ENCODE data around the gene ADAT1. TPM values are rescaled to one million over a fixed set of nuclear protein-coding genes. Genes with fewer than 3 reads are reported as not detected.
A peak's percentile ranks its signal among the peaks of the same experiment; 100 is the strongest.

ADAT1 gene
- total and polyA plus RNA-seq, 2 of the 13 experiments (the other 11 are each of a cell fraction or from before 2014, with no cell fraction given): 18.4 to 40.8 TPM

DNA sequence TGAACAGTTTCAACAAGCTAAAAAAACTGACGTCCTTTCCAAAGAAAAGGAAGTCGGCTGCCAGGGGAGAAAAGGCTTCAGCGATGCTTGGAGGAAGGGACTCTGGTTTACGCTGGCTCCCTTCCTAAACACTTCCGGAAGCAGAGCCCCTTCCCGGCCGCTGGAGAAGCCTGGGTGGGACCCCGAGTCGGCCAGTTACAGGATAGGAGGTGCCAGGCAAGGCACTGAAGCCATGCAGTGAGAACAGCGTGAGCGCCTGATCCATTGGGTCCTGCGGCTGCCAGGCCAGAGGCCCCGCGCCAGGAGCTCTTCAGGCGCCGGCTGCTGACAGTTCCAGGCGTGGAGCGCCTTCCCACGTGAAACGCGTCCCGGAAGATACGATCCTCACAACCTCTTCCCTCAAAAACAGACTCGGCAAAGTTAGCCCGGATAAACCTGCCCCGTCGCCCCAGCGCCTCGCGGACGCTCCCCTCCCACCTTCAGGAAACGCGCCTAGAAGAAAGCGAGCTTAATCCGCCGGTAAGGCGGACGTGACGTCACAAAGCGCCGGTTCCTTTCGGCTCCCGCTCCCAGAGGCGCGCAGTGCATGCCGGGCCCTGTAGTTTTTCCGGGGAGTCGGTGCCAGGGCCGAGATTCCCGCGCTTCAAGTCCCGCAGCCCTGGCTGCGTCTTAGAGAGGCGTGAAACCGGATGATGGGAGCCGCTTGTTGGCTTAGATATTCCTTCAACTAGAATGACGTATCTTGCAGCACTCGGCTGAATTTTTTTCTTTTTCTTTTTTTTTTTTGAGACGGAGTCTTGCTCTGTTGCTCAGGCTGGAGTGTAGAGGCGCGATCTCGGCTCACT lies at the start of gene ADAT1 (continued):
- TF ChIP-seq ZNF33B (CRISPR knock-in tag; IDR thresholded peaks at IDR 0.05) (no peak), ARNT (IDR thresholded peaks at IDR 0.05) (no peak), SRY (CRISPR knock-in tag; IDR thresholded peaks at IDR 0.05) (peak; percentile 80; the same call in 1 of the 2 replicates), ZNF263 (CRISPR knock-in tag; IDR thresholded peaks at IDR 0.05) (no peak), ATM (IDR thresholded peaks at IDR 0.05; ENCODE audit: borderline replicate concordance) (no peak), IKZF4 (CRISPR knock-in tag; IDR thresholded peaks at IDR 0.05; ENCODE audit: borderline replicate concordance, low read depth, not compliant biosample characterization) (no peak), MED8 (CRISPR knock-in tag; IDR thresholded peaks at IDR 0.05; ENCODE audit: insufficient replicate concordance) (no peak), SAP130 (CRISPR knock-in tag; IDR thresholded peaks at IDR 0.05; ENCODE audit: low read depth) (peak; percentile 99), SIX1 (CRISPR knock-in tag; IDR thresholded peaks at IDR 0.05; ENCODE audit: borderline replicate concordance) (0 out of 2 replicates have a peak, but pooled peaks have one; percentile 32), CEBPB (IDR thresholded peaks at IDR 0.05; ENCODE audit: borderline replicate concordance, low read depth, low read length) (no peak), ZNF432 (CRISPR knock-in tag; IDR thresholded peaks at IDR 0.05; ENCODE audit: borderline replicate concordance) (no peak), ZNF30 (CRISPR knock-in tag; IDR thresholded peaks at IDR 0.05) (no peak; the same call in 1 of the 2 replicates), HNRNPUL1 (IDR thresholded peaks at IDR 0.05; ENCODE audit: low read depth, low read length) (no peak), SMAD1 (CRISPR knock-in tag; IDR thresholded peaks at IDR 0.05; ENCODE audit: borderline replicate concordance, low read depth) (no peak), ZNF75D (CRISPR knock-in tag; IDR thresholded peaks at IDR 0.05; ENCODE audit: borderline replicate concordance) (no peak), MAFF (IDR thresholded peaks at IDR 0.05; ENCODE audit: low read depth, low read length) (no peak), XBP1 (CRISPR knock-in tag; IDR thresholded peaks at IDR 0.05) (0 out of 2 replicates have a peak, but pooled peaks have one; percentile 76), KAT2B (IDR thresholded peaks at IDR 0.05; ENCODE audit: borderline replicate concordance, low read depth, low read length) (no peak), ARID2 (CRISPR knock-in tag; IDR thresholded peaks at IDR 0.05; ENCODE audit: borderline replicate concordance) (no peak), ZNF232 (CRISPR knock-in tag; IDR thresholded peaks at IDR 0.05; ENCODE audit: borderline replicate concordance) (no peak), KDM2A (CRISPR knock-in tag; IDR thresholded peaks at IDR 0.05; ENCODE audit: borderline replicate concordance, low read depth) (peak; percentile 100)
- TF ChIP-seq, protein P1, sequence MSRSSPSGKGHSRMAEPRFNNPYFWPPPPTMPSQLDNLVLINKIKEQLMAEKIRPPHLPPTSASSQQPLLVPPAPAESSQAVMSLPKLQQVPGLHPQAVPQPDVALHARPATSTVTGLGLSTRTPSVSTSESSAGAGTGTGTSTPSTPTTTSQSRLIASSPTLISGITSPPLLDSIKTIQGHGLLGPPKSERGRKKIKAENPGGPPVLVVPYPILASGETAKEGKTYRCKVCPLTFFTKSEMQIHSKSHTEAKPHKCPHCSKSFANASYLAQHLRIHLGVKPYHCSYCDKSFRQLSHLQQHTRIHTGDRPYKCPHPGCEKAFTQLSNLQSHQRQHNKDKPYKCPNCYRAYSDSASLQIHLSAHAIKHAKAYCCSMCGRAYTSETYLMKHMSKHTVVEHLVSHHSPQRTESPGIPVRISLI (CRISPR knock-in tag; IDR thresholded peaks at IDR 0.05; ENCODE audit: borderline replicate concordance): no peak
- TF ChIP-seq, protein P2, sequence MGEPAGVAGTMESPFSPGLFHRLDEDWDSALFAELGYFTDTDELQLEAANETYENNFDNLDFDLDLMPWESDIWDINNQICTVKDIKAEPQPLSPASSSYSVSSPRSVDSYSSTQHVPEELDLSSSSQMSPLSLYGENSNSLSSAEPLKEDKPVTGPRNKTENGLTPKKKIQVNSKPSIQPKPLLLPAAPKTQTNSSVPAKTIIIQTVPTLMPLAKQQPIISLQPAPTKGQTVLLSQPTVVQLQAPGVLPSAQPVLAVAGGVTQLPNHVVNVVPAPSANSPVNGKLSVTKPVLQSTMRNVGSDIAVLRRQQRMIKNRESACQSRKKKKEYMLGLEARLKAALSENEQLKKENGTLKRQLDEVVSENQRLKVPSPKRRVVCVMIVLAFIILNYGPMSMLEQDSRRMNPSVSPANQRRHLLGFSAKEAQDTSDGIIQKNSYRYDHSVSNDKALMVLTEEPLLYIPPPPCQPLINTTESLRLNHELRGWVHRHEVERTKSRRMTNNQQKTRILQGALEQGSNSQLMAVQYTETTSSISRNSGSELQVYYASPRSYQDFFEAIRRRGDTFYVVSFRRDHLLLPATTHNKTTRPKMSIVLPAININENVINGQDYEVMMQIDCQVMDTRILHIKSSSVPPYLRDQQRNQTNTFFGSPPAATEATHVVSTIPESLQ (CRISPR knock-in tag; conservative IDR thresholded peaks at IDR 0.05): no peak
- TF ChIP-seq, protein P3, sequence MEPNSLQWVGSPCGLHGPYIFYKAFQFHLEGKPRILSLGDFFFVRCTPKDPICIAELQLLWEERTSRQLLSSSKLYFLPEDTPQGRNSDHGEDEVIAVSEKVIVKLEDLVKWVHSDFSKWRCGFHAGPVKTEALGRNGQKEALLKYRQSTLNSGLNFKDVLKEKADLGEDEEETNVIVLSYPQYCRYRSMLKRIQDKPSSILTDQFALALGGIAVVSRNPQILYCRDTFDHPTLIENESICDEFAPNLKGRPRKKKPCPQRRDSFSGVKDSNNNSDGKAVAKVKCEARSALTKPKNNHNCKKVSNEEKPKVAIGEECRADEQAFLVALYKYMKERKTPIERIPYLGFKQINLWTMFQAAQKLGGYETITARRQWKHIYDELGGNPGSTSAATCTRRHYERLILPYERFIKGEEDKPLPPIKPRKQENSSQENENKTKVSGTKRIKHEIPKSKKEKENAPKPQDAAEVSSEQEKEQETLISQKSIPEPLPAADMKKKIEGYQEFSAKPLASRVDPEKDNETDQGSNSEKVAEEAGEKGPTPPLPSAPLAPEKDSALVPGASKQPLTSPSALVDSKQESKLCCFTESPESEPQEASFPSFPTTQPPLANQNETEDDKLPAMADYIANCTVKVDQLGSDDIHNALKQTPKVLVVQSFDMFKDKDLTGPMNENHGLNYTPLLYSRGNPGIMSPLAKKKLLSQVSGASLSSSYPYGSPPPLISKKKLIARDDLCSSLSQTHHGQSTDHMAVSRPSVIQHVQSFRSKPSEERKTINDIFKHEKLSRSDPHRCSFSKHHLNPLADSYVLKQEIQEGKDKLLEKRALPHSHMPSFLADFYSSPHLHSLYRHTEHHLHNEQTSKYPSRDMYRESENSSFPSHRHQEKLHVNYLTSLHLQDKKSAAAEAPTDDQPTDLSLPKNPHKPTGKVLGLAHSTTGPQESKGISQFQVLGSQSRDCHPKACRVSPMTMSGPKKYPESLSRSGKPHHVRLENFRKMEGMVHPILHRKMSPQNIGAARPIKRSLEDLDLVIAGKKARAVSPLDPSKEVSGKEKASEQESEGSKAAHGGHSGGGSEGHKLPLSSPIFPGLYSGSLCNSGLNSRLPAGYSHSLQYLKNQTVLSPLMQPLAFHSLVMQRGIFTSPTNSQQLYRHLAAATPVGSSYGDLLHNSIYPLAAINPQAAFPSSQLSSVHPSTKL (CRISPR knock-in tag; IDR thresholded peaks at IDR 0.05): peak; percentile 72
